Adrenal gland (tissue), 12 donors: ENCODE data around the gene ZFP64. TPM values are rescaled to one million over a fixed set of nuclear protein-coding genes. Genes with fewer than 3 reads are reported as not detected.

Experiments used
- DNase-seq, 7 donors: peaks; one replicate each; pipeline ENCODE4 v3.0.0-alpha.2; 2019 to 2020
- H3K27ac ChIP-seq, 5 donors: fragments of 200-600 bp; sonication (generic) in 4 of 5; 1 replicate in 3 of 5; 2 replicates in 2 of 5; pipeline versions ENCODE4 v1.5.1 to v1.8.0; 2016 to 2020; ENCODE audit warnings: mild to moderate bottlenecking in 1 of 5
- H3K27me3 ChIP-seq: fragments of 200-600 bp; 2 replicates; pipeline ENCODE4 v1.8.0; 2021
- H3K36me3 ChIP-seq, 2 donors: fragments of 200-600 bp; replicated peaks in 1 of 2; 1 replicate in 1 of 2; 2 replicates in 1 of 2; pipeline versions ENCODE4 v1.5.1 to v1.8.0; 2018 to 2022
- H3K4me1 ChIP-seq, 2 donors: fragments of 200-600 bp; replicated peaks in 1 of 2; 1 replicate in 1 of 2; 2 replicates in 1 of 2; pipeline versions ENCODE4 v1.5.1 to v1.8.0; 2018 to 2021
- H3K4me3 ChIP-seq, 4 donors: fragments of 200-600 bp; sonication (generic) in 3 of 4; one replicate each; pipeline ENCODE4 v1.5.1; 2016 to 2018
- H3K9me3 ChIP-seq, 3 donors: fragments of 200-600 bp; sonication (generic) in 1 of 3; replicated peaks in 1 of 3; 1 replicate in 2 of 3; 2 replicates in 1 of 3; pipeline versions ENCODE4 v1.5.1 to v1.8.0; 2016 to 2021
- POLR2A ChIP-seq, 2 donors: fragments of 450-650 bp; IDR thresholded peaks; one replicate each; pipeline ENCODE4 v1.6.1; 2017; ENCODE audit warnings: antibody characterized with exemption in 2 of 2, mild to moderate bottlenecking in 2 of 2, moderate library complexity in 1 of 2
- WGBS, 4 donors: extraction: QIAGEN DNeasy Blood & Tissue Kit in 2 of 4; methylation state at CpG; one replicate each; pipeline versions ENCODE4 v1.1.5 to v1.1.7; 2013 to 2017; 5-methylcytosine and 5-hydroxymethylcytosine counted together
- intact Hi-C, 2 donors: fragments of 100-400 bp; cut with DNase I; formaldehyde crosslinking; loops; one replicate each; pipeline versions ENCODE4 v1.14.1 to v1.15.0; 2022 to 2023
- polyA plus RNA-seq, 3 donors: library from polyadenylated mRNA; stranded (reverse); fragments of 200-250 nt in 2 of 3; fragments of 350-450 nt in 1 of 3; fragmentation: Illumina TruSeq in 1 of 3; extraction: RNeasy Lipid Tissue Mini Kit (QIAGEN cat#74804) in 1 of 3; gene quantifications; one replicate each; pipeline ENCODE4 v1.2.3, GENCODE V29; 2013 to 2014
- total RNA-seq, 9 donors: library from RNA; depleted of rRNA in 4 of 9; stranded (reverse); fragments of >200 nt in 4 of 9; fragments of 120-200 nt in 1 of 9; fragmentation: NEBNext Ultra II Directional in 1 of 9; extraction: Animal tissue kit (Norgen Biotek cat#: 25700) in 1 of 9; gene quantifications; one replicate each; pipeline versions ENCODE4 v1.1.0 to v1.2.4, GENCODE V29; 2013 to 2023
- TF ChIP-seq, protein P1 (sequence below), 6 experiments: fragments of 450-650 bp in 4 of 6; fragments of 200-600 bp in 2 of 6; sonication (generic) in 1 of 6; IDR thresholded peaks; 1 replicate in 5 of 6; 2 replicates in 1 of 6; pipeline versions ENCODE4 v1.5.1 to v1.8.0; 2016 to 2021; ENCODE audit warnings: antibody characterized with exemption in 6 of 6, mild to moderate bottlenecking in 2 of 6, moderate library complexity in 1 of 6
- donor health status: healthy with polysubstance abuse.
- donor health status: Bipolar disorder and iron deficiency.
- donor health status: DM: yes; HTN: yes; CAD: no.
- donor health status: DM: no; HTN: no; CAD: no.
- donor health status: DM: no; HTN: no; CAD: no.
- donor health status: DM: yes; HTN: yes; CAD: no.

ZFP64 gene
- total and polyA plus RNA-seq, 12 donors: 2.3 to 27.6 (median 13.4) TPM

DNA sequence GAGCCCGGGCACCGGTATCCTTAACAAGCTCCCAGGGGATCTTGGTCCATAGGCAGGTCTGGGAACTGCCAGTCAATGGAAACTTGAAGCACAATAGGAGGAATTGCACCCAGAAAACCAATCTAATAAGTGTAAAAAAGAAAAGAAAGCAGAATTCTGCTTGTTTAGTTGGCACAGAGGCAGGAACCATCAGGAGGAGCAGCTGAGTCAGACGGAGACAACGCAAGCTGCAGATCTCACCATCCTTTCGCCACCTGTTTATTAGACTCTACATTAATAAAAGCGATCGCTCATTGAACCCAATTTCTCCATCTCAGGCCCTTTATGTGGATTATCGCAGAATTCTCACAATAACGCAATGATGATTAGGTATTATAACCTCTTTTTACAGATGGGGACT is 9.8 kb downstream of the ZFP64 start:
- H3K36me3 ChIP-seq: peaks cover 0 to 17% of the 10 kb centered on the region in 2 donors
- no peaks in the 10 kb centered on the region for H3K27me3 ChIP-seq
- no peak overlapping the region for H3K4me3 ChIP-seq
- no peak for TF ChIP-seq POLR2A (IDR thresholded peaks at IDR 0.05)
- TF ChIP-seq, protein P1, sequence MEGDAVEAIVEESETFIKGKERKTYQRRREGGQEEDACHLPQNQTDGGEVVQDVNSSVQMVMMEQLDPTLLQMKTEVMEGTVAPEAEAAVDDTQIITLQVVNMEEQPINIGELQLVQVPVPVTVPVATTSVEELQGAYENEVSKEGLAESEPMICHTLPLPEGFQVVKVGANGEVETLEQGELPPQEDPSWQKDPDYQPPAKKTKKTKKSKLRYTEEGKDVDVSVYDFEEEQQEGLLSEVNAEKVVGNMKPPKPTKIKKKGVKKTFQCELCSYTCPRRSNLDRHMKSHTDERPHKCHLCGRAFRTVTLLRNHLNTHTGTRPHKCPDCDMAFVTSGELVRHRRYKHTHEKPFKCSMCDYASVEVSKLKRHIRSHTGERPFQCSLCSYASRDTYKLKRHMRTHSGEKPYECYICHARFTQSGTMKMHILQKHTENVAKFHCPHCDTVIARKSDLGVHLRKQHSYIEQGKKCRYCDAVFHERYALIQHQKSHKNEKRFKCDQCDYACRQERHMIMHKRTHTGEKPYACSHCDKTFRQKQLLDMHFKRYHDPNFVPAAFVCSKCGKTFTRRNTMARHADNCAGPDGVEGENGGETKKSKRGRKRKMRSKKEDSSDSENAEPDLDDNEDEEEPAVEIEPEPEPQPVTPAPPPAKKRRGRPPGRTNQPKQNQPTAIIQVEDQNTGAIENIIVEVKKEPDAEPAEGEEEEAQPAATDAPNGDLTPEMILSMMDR (IDR thresholded peaks at IDR 0.05): no peak
- no peaks in the 10 kb centered on the region for H3K9me3 ChIP-seq
- no peaks in the 10 kb centered on the region for H3K4me1 ChIP-seq
- WGBS, 4 donors: 95 to 97% (median 96%) methylated on average over 9 of the region's 9 CpGs
- no peak for DNase-seq
- intact Hi-C loops: no loop called here
- no peak overlapping the region for H3K27ac ChIP-seq

DNA sequence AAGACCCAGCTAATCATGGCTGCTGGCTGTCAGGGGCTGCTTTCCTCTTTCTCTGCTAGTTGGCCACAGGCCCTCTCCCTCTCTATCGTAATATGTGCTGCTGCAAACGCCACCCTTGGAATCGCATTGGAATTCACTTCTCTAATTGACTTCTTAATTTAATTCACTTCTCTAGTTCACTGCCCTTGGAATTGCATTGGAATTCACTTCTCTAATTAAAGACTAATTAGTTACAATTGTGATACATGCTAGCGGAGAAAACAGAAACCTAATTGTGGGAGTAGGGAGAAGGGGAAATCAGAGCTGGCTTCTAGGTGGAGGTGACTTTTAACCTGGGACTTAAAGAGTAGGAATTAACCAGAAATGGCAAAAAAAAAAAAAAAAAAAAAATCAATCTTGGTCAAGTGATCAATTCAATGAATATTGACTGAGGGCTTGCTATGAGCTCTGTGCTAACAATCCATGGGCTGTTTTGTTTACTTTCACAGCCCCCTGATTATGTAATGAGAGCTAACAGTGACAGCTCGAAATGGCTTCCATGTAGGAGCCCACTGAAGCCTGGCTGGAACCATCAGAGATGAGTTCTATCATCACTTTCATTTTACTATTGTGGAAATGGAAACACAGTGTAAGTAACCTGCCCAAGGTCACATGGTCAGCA is 11.3 kb downstream of the ZFP64 start:
- no peak for TF ChIP-seq POLR2A (IDR thresholded peaks at IDR 0.05)
- TF ChIP-seq, protein P1 (IDR thresholded peaks at IDR 0.05): no peak
- H3K9me3 ChIP-seq: no peaks in the 10 kb centered on the region
- no peak overlapping the region for H3K27ac ChIP-seq
- no peak for DNase-seq
- WGBS, 4 donors: 94 to 97% (median 95%) methylated on average over 5 of the region's 5 CpGs
- peaks cover 0 to 8% of the 10 kb centered on the region in 2 donors for H3K36me3 ChIP-seq
- H3K4me3 ChIP-seq: no peak overlapping the region
- intact Hi-C loops: no loop called here
- no peaks in the 10 kb centered on the region for H3K27me3 ChIP-seq
- no peaks in the 10 kb centered on the region for H3K4me1 ChIP-seq

DNA sequence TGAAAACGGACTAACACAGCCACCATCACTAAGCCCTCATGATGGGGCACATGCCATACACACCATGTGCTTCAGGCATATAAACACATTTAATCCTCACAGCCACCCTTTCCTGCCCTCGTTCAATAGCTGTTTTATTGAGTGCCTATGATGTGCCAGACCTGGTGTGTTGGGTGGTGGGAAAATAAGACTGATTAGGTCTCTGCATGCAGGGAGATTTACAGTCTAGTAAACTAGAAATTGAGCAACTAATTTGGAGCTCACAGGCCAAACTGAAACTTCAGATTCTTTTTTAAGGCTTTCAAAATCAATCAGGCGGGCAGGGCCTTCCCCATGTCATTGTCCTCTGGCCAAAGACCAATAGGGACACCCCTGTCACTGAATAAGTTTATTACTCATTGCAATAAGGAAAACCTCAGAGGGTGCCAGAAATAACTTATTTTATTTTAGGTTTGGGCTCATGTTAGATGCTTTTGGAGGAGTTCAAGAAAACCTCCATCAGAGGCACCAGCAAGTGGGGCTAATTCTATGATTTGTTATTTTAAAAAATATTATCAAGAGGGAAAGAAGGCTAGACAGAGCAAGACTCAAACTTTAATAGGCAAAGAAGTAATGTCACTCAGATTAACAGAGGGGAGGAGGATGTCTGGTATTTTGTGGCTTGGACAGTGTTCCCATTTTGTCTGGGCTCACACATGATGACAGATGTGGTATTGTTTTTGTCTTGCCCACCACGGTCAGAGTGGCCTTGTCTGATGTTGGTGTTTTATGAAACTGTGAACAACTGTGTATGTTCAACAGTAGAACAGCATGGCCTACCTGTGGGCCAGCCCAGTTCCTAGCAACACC is 12.0 kb downstream of the ZFP64 start:
- no peak overlapping the region for H3K4me3 ChIP-seq
- intact Hi-C loops: no loop called here

DNA sequence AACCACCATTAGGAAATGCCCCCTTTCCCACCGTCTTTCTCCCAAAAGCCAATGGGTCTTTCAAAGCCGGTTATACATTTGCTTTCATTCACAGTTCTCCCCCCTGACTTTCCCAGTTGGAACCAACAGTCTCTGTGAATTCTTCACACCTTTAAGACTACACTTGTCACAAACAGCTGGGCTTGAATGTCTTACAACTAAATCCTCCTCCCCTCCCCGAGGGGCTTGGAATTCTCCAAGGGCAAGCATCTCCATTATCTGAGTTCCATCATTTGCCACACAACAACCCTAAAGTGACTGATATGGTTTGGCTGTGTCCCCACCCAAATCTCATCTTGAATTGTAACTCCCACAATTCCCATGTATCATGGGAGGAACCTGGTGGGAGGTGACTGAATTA is 12.9 kb downstream of the ZFP64 start:
- WGBS, 4 donors: 75 to 89% (median 85%) methylated on average over 3 of the region's 3 CpGs
- DNase-seq: no peak
- no peak overlapping the region for H3K27ac ChIP-seq

More for the DNA sequence above, 12.0 kb downstream of the ZFP64 start:
- H3K36me3 ChIP-seq: peaks cover 0 to under 1% of the 10 kb centered on the region in 2 donors
- no peak overlapping the region for H3K27ac ChIP-seq
- H3K9me3 ChIP-seq: no peaks in the 10 kb centered on the region
- DNase-seq: no peak
- H3K4me1 ChIP-seq: no peaks in the 10 kb centered on the region
- TF ChIP-seq POLR2A (IDR thresholded peaks at IDR 0.05): no peak
- no peaks in the 10 kb centered on the region for H3K27me3 ChIP-seq
- WGBS, 4 donors: 69 to 86% (median 83%) methylated on average over 4 of the region's 4 CpGs

More for the DNA sequence above, 12.9 kb downstream of the ZFP64 start:
- no peak overlapping the region for H3K4me3 ChIP-seq
- H3K27me3 ChIP-seq: no peaks in the 10 kb centered on the region
- H3K9me3 ChIP-seq: no peaks in the 10 kb centered on the region
- intact Hi-C loops: no loop called here
- no peak for TF ChIP-seq POLR2A (IDR thresholded peaks at IDR 0.05)
- TF ChIP-seq, protein P1 (IDR thresholded peaks at IDR 0.05): no peak
- no peaks in the 10 kb centered on the region for H3K4me1 ChIP-seq
- H3K36me3 ChIP-seq: no peaks in the 10 kb centered on the region
